Panc1 (cell line): ENCODE measurements around the gene SMAD7.

Source experiments
- CTCF ChIP-seq: fragments of 450-650 bp; IDR thresholded peaks from 2 replicates; pipeline ENCODE4 v1.5.1; 2017; ENCODE audit warnings: mild to moderate bottlenecking
- POLR2AphosphoS5 ChIP-seq: IDR thresholded peaks from 2 replicates; pipeline ENCODE4 v1.6.1; 2012; ENCODE audit warnings: mild to moderate bottlenecking, low read depth, low read length, moderate library complexity
- SIN3A ChIP-seq: IDR thresholded peaks from 2 replicates; pipeline ENCODE4 v1.6.1; 2012; ENCODE audit warnings: low read depth, mild to moderate bottlenecking, low read length, moderate library complexity, borderline replicate concordance; ENCODE audit not compliant: insufficient read depth
- TCF7L2 ChIP-seq: IDR thresholded peaks from 2 replicates; pipeline ENCODE4 v1.6.1; 2011; ENCODE audit warnings: mild to moderate bottlenecking, low read depth, low read length, inconsistent platforms
- TF ChIP-seq, protein P1 (sequence below), 2 experiments: IDR thresholded peaks; 2 replicates each; pipeline ENCODE4 v1.6.1; 2011 to 2012; ENCODE audit warnings: low read depth in 2 of 2, control low read depth in 1 of 2, low read length in 1 of 2, mild to moderate bottlenecking in 1 of 2, moderate library complexity in 1 of 2; ENCODE audit not compliant: insufficient read depth in 1 of 2

DNA sequence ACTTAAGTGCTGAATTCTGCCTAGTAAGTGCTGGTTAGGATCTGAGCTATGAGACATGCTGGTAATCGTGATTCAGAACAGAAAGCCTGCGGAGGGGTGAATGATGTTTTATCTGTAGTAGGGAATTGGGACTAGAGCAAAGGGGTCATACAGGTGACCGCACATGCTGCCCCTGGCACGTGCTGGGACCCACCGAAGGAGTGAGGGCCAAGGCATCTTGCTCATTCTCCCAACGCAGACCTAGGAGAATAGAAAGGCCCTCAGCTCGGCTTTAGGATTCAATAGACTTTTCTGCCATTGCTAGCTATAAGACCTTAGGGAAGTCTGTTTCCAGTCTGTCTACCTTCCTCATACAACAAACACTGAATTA is 8.8 kb upstream of the SMAD7 start:
- no peak for TF ChIP-seq CTCF
- TF ChIP-seq, protein P1, sequence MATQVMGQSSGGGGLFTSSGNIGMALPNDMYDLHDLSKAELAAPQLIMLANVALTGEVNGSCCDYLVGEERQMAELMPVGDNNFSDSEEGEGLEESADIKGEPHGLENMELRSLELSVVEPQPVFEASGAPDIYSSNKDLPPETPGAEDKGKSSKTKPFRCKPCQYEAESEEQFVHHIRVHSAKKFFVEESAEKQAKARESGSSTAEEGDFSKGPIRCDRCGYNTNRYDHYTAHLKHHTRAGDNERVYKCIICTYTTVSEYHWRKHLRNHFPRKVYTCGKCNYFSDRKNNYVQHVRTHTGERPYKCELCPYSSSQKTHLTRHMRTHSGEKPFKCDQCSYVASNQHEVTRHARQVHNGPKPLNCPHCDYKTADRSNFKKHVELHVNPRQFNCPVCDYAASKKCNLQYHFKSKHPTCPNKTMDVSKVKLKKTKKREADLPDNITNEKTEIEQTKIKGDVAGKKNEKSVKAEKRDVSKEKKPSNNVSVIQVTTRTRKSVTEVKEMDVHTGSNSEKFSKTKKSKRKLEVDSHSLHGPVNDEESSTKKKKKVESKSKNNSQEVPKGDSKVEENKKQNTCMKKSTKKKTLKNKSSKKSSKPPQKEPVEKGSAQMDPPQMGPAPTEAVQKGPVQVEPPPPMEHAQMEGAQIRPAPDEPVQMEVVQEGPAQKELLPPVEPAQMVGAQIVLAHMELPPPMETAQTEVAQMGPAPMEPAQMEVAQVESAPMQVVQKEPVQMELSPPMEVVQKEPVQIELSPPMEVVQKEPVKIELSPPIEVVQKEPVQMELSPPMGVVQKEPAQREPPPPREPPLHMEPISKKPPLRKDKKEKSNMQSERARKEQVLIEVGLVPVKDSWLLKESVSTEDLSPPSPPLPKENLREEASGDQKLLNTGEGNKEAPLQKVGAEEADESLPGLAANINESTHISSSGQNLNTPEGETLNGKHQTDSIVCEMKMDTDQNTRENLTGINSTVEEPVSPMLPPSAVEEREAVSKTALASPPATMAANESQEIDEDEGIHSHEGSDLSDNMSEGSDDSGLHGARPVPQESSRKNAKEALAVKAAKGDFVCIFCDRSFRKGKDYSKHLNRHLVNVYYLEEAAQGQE (IDR thresholded peaks at IDR 0.05; ENCODE audit: insufficient read depth in 1 of 2, low read depth in 2 of 2, low read length in 1 of 2): no peak
- no peak for TF ChIP-seq TCF7L2
- TF ChIP-seq POLR2AphosphoS5: no peak
- TF ChIP-seq SIN3A: no peak
